Mucosa of rectum (tissue), 2 donors: ENCODE data around the gene SLC41A3.
"Not testable (repeated sequence)": the region's sequence is repeated elsewhere in the genome, so short reads cannot be mapped to it uniquely, and the experiment has no call there.

Source experiments
- H3K27ac ChIP-seq, 2 donors: one replicate each; pipeline ENCODE4 v1.7.0; 2013; ENCODE audit warnings: inconsistent platforms in 2 of 2, low read depth in 2 of 2, low read length in 2 of 2
- H3K27me3 ChIP-seq, 2 donors: one replicate each; pipeline ENCODE4 v1.7.0; 2013; ENCODE audit warnings: low read length in 2 of 2; ENCODE audit not compliant: control insufficient read depth in 2 of 2, insufficient read depth in 2 of 2
- H3K36me3 ChIP-seq, 2 donors: one replicate each; pipeline ENCODE4 v1.7.0; 2013; ENCODE audit warnings: low read length in 2 of 2; ENCODE audit not compliant: control insufficient read depth in 2 of 2, insufficient read depth in 2 of 2
- H3K4me1 ChIP-seq, 2 donors: one replicate each; pipeline ENCODE4 v1.7.0; 2013; ENCODE audit warnings: low read length in 2 of 2, mild to moderate bottlenecking in 1 of 2; ENCODE audit not compliant: control insufficient read depth in 2 of 2, insufficient read depth in 2 of 2
- H3K4me3 ChIP-seq, 2 donors: one replicate each; pipeline ENCODE4 v1.7.0; 2013; ENCODE audit warnings: low read length in 2 of 2
- H3K9ac ChIP-seq, 2 donors: one replicate each; pipeline ENCODE4 v1.7.0; 2013; ENCODE audit warnings: low read length in 2 of 2, low read depth in 1 of 2, mild to moderate bottlenecking in 1 of 2
- H3K9me3 ChIP-seq, 2 donors: one replicate each; pipeline ENCODE4 v1.7.0; 2013; ENCODE audit warnings: low read length in 2 of 2; ENCODE audit not compliant: control insufficient read depth in 2 of 2
- donor health status: healthy.
- donor health status: Normal muscosa, but diverticular disease.

Gene SLC41A3

DNA sequence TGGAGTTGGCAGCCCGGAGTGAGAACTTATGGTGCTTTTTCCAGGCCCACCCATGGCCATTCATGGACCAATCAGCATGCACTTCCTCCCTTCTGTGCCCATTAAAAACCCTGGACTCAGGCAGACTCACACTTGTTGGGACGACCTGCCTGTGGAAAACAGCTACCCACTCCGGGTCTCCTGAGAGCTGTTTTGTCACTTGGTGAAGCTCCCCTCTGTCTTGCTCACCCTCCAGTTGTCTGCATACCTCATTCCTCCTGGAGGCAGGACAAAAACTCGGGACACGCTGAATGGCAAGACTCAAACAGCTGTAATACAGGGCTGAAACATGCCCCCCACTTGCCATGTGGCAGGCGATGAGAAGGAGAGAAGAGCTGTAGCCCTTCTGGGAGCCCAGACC, 79.7 kb downstream of the SLC41A3 start:
- Histone ChIP-seq H3K4me1 (no peaks in the 10 kb centered on the region), H3K4me3 (no peak overlapping the region), H3K9me3 (no peaks in the 10 kb centered on the region), H3K9ac (no peak overlapping the region), H3K36me3 (peaks cover 5 to 23% of the 10 kb centered on the region in 2 donors), H3K27ac (no peak overlapping the region), H3K27me3 (no peaks in the 10 kb centered on the region)

DNA sequence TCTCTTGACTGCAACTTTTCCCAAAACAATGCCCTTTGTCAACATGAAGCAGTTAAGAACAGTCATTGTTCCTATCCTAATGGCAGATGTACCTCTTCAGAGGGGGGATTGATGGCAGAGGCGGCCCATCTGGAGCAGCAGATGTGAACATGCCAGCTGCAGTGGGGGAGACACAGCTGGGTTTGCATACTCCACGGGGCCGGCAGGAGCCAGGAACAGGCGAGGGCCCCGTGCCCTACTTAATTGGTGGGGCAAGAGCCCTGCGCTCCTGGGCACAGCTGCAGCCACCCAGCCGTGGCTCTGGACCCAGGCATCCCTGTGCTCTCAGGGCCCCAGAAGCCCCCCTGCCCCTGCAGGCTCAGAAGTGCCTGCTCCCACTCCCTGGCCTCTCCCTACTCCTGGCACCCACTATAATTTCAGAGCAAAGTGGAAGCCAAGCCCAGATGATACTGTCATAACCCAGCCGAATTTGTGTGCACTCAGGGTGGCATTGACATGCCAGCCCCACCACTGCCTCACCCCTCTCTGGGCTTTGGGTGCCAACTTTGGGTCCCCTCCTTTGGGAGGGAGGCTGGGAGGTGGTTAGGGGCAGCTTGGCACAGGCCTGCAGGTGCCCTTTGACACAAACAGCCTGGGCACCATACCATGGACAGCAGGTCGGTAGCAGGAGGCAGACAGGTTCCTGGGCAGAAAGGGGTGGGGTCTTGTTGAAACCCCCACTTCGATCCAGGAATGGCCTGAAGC, 80.3 kb downstream of the SLC41A3 start:
- no peak overlapping the region for H3K27ac ChIP-seq
- no peaks in the 10 kb centered on the region for H3K27me3 ChIP-seq
- no peaks in the 10 kb centered on the region for H3K9me3 ChIP-seq
- H3K4me1 ChIP-seq = no peaks in the 10 kb centered on the region
- peaks cover 5 to 20% of the 10 kb centered on the region in 2 donors for H3K36me3 ChIP-seq
- no peak overlapping the region for H3K4me3 ChIP-seq
- H3K9ac ChIP-seq = no peak overlapping the region

DNA sequence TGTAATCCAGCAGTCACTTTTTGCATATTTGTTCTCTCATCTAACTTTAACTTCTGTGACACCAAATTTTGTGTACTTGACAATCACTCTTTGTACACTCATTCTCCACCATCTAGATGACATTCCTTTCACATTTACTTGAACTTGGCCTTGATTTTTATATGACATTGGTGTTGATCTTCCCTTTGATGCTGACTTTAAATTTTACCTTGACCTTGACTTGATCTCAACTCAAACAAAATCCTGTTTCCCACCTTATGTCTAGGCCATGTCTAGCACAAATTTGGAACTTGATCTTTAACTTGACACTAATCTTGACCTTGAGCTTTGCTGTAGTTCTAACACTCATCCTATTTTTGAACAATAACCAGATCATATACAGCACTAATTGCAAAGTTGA, 81.7 kb downstream of the SLC41A3 start:
- Histone ChIP-seq H3K4me3 (no peak overlapping the region), H3K36me3 (peaks cover 3 to 8% of the 10 kb centered on the region in 2 donors), H3K9ac (no peak overlapping the region), H3K27ac (no peak overlapping the region), H3K27me3 (no peaks in the 10 kb centered on the region), H3K9me3 (no peaks in the 10 kb centered on the region), H3K4me1 (no peaks in the 10 kb centered on the region)

DNA sequence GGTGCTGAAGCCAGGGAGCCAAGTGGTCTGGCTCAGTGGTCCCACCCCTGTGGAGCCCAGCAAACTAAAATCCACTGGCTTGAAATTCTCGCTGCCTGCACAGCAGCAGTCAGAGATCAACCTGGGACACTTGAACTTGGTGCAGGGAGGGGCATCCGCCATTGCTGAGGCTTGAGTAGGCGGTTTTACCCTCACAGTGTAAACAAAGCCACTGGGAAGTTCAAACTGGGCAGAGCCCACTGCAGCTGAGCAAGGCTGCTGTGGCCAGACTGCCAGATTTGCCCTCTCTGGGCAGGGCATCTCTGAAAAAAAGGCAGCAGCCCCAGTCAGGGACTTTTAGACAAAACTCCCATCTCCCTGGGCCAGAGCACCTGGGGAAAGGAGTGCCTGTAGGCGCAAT, 87.2 kb downstream of the SLC41A3 start:
- not testable (repeated sequence) for H3K4me3 ChIP-seq, H3K4me1 ChIP-seq, H3K36me3 ChIP-seq, H3K27me3 ChIP-seq, H3K9me3 ChIP-seq, H3K9ac ChIP-seq, H3K27ac ChIP-seq

DNA sequence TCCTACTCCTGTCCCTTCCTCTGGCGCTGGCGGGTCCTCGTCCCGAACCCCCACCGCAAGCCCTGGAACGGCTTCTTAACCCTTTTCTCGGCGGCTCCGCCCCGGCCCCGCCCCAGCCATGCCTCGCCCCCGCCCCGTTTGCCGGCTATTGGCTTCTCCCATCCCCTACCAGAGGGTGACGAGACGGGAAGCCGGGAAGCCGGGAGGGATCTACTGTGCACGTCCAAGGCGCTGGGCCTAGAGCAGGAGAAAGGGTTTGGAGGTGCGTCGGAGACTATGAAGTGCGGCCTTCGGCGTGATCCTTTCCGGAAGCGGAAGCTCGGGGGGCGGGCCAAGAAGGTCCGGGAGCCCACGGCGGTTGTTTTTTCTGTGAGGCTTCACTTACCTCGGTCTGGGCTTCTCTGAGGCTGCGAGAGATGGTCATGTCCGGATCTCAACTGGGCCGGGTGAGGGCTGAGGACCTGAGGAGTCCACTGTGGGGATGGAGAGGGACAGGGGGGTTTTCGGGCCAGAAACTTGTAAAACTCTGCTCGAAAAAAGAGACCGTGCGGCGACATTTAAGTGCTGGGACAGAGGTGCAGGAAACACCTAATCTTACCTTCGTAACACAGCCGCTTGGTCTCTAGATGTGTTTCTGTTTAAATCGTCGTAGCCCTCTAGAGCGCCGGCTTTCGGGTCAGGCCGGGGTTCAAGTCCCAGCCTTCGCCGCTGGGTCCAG, 93.5 kb downstream of the SLC41A3 start:
- Histone ChIP-seq H3K4me1 (peaks cover 0 to 5% of the 10 kb centered on the region in 2 donors), H3K4me3 (peak overlapping the region; percentile 73 to 95), H3K27ac (peak overlapping the region; percentile 21 to 86), H3K9me3 (no peaks in the 10 kb centered on the region), H3K27me3 (no peaks in the 10 kb centered on the region), H3K9ac (peak overlapping the region; percentile 67 to 85), H3K36me3 (no peaks in the 10 kb centered on the region)

DNA sequence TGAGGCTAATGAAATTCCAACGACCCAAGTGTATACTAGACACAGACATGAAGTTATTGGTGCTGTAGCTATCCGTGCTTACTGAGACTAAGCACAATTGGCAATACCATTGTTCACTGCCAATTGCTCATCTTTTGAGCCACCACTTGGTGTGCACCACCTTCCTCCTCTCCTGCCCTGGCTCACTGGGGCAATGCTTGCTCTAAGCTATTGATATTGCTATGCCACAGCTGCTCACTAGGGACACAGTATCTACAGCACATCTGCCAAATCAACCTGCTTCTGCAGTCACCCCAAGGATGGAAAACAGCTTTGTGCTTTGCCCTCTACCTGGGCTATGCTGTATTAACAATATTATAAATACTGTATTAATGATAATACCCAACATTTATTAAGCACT, 99.0 kb downstream of the SLC41A3 start:
- H3K27ac ChIP-seq, H3K36me3 ChIP-seq, H3K4me1 ChIP-seq, H3K9me3 ChIP-seq, H3K9ac ChIP-seq, H3K27me3 ChIP-seq, H3K4me3 ChIP-seq: not testable (repeated sequence)

DNA sequence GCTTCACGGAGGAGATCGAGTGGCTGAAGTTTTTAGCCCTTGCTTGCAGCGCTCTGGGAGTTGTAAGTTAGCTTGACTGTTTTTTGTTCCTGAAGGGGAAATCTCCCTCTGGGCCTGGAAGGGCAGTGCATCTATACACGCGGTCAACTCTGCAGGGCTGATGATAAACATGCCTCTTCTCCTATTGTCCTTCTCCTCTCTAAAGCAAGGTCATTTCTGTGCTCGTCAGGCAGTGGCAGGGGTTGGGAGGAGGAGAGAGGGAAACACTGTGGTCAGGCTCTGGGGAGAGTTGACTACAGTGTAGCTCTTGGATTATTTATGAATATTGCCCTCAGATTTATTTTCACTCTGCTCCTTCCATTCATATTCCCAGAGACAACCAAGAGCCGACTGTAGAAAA, 106.8 kb downstream of the SLC41A3 start:
- H3K36me3 ChIP-seq, H3K9ac ChIP-seq, H3K27ac ChIP-seq, H3K9me3 ChIP-seq, H3K4me1 ChIP-seq, H3K27me3 ChIP-seq, H3K4me3 ChIP-seq: not testable (repeated sequence)

DNA sequence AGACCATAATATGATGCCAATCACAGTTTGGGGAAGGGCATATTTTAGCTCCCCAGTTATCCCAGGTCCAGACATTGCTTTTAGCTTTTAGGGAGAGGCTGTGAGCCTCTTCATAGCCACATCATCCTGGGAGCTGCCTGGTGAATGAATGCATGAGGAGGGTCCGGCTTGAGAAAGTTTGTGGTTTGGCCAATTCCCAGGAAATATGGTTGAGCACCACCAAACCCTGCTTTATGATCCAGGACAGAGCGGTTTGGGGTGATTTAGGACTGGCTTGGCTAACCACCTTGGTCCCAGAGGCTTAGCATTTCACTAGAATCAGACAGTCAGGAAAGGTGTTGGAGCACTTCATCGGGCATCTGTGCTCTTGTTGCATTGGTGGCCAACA, 107.9 kb downstream of the SLC41A3 start:
- not testable (repeated sequence) for H3K4me1 ChIP-seq, H3K9ac ChIP-seq, H3K27me3 ChIP-seq, H3K9me3 ChIP-seq, H3K27ac ChIP-seq, H3K4me3 ChIP-seq, H3K36me3 ChIP-seq

DNA sequence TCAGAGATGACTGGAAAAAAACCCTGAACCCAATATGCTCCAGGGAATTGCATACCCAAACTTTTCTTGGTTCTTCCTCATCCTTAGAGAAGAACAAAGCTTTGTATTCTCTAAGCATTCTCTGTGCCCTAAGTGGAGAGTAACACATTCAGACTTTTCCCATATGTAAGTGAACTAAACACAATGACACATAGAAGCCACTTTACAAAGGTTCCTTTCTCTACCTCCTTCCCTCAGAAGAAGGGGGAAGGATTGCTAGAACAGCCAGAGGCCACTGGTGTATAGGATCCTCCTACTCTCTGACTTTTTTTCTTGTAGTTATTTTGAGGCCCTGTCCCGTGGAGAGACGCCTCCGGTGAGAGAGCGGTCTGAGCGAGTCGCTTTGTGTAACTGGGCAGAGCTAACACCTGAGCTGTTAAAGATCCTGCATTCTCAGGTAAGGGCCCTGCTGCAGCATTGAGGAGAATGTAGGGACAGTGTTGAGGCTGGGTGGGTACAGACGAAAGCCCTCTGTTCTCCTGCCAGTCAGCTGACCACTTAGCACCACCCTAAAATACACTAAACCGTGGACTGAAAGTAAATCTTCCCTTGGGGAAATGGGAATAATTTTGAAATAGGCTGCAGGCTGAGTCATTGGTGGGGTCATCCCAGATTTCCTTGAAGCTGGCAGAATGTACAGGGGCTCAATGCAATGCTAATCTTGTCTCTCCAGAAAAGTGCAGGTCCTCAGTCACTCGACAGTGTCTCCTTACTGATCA, 108.5 kb downstream of the SLC41A3 start:
- not testable (repeated sequence) for H3K4me3 ChIP-seq, H3K4me1 ChIP-seq, H3K27ac ChIP-seq, H3K27me3 ChIP-seq, H3K9ac ChIP-seq, H3K9me3 ChIP-seq, H3K36me3 ChIP-seq
